ENCODE data around the gene TTLL11.

DNA sequence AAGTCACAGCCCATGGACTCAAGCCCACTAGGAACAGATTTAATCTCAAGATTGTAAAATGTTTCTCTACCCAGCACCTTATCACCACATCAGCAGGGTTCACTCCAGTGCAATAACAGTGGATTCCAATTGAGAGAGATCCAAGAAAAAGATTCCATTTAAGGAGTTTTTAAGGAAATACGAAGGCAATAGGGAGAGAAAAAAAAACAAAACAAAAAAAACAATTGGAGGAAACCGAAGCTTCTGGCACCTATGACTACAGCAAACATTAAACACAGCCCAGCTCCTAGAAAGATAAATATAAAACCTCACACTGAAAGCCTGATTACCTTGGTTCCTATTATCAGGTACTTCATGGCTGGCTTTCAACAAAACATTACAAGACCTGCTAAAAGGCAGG, 249.0 kb downstream of the TTLL11 start:
- no peak for TF ChIP-seq POLR2A (IDR thresholded peaks at IDR 0.05)
- TF ChIP-seq, protein P1, sequence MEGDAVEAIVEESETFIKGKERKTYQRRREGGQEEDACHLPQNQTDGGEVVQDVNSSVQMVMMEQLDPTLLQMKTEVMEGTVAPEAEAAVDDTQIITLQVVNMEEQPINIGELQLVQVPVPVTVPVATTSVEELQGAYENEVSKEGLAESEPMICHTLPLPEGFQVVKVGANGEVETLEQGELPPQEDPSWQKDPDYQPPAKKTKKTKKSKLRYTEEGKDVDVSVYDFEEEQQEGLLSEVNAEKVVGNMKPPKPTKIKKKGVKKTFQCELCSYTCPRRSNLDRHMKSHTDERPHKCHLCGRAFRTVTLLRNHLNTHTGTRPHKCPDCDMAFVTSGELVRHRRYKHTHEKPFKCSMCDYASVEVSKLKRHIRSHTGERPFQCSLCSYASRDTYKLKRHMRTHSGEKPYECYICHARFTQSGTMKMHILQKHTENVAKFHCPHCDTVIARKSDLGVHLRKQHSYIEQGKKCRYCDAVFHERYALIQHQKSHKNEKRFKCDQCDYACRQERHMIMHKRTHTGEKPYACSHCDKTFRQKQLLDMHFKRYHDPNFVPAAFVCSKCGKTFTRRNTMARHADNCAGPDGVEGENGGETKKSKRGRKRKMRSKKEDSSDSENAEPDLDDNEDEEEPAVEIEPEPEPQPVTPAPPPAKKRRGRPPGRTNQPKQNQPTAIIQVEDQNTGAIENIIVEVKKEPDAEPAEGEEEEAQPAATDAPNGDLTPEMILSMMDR (IDR thresholded peaks at IDR 0.05 in 4 of 5, conservative IDR thresholded peaks at IDR 0.05 in 1 of 5): no peak
